Pulmonary artery endothelial cell (primary cell): ENCODE results near the gene UBIAD1. TPM values are rescaled to one million over a fixed set of nuclear protein-coding genes. Genes with fewer than 3 reads are reported as not detected.

Experiments used
- DNase-seq: peaks from one replicate; pipeline ENCODE4 v3.0.0-alpha.2; 2011; ENCODE audit warnings: low read depth, low spot score
- total RNA-seq: library from RNA; depleted of rRNA; stranded (reverse); fragments of >200 nt; gene quantifications from 2 replicates; pipeline ENCODE4 v1.2.3, GENCODE V29; 2014

The UBIAD1 gene
- 6.3 and 7.8 TPM in 2 replicates for total RNA-seq

- DNase-seq = peak; percentile 60
Measured at GRCh38 chr1:11272832-11273594, at the start of gene UBIAD1. TSS of gene UBIAD1 (plus strand) at chr1:11273198. CDS start at chr1:11273532, 334 bp downstream.

- DNase-seq = no peak
Measured at GRCh38 chr1:11227106-11228077, 45.6 kb upstream of the UBIAD1 start.

- DNase-seq = no peak
Measured at GRCh38 chr1:11229203-11229602, 43.8 kb upstream of the UBIAD1 start.

- no peak for DNase-seq
Measured at GRCh38 chr1:11233208-11233607, 39.8 kb upstream of the UBIAD1 start.

GRCh38 chr1:11237356-11237755 is 35.6 kb upstream of the UBIAD1 start:
- DNase-seq = no peak

- no peak for DNase-seq
Measured at GRCh38 chr1:11238311-11238710, 34.7 kb upstream of the UBIAD1 start.

- DNase-seq = no peak
Measured at GRCh38 chr1:11245248-11245647, 27.8 kb upstream of the UBIAD1 start.

- no peak for DNase-seq
Measured at GRCh38 chr1:11245904-11246719, 26.9 kb upstream of the UBIAD1 start.

GRCh38 chr1:11248169-11248568 is 24.8 kb upstream of the UBIAD1 start:
- DNase-seq = no peak

- no peak for DNase-seq
Measured at GRCh38 chr1:11252538-11252937, 20.5 kb upstream of the UBIAD1 start.

GRCh38 chr1:11253226-11253625 is 19.8 kb upstream of the UBIAD1 start:
- no peak for DNase-seq

GRCh38 chr1:11256299-11256698 is 16.7 kb upstream of the UBIAD1 start:
- DNase-seq = no peak

- peak; percentile 99 for DNase-seq
Measured at GRCh38 chr1:11262171-11263049, 10.6 kb upstream of the UBIAD1 start, which contains the start of gene MTOR. TSS of gene MTOR (minus strand) at chr1:11262551. CDS start at chr1:11259409, 3,142 bp downstream.

- no peak for DNase-seq
Measured at GRCh38 chr1:11266268-11267074, 6.5 kb upstream of the UBIAD1 start.

GRCh38 chr1:11267350-11268337 is 5.4 kb upstream of the UBIAD1 start:
- DNase-seq = peak; percentile 43

GRCh38 chr1:11272544-11272831 is 510 bp upstream of the UBIAD1 start:
- DNase-seq = no peak

- DNase-seq = no peak
Measured at GRCh38 chr1:11273595-11274234, 717 bp downstream of the UBIAD1 start.

GRCh38 chr1:11279152-11279551 is 6.2 kb downstream of the UBIAD1 start:
- DNase-seq = no peak
